ENCODE data around the gene PHYHD1. TPM values are rescaled to one million over a fixed set of nuclear protein-coding genes. Genes with fewer than 3 reads are reported as not detected.

The PHYHD1 gene
- polyA plus RNA-seq, 2 of the 4 experiments (the other 2 are of a cell fraction): not detected

- 88% methylated on average over 9 of the region's 9 CpGs for WGBS (ENCODE audit: missing lambda C conversion rate)
- TF ChIP-seq PBX3 (IDR thresholded peaks at IDR 0.05) (no peak), KDM1A (IDR thresholded peaks at IDR 0.05; ENCODE audit: low read depth) (no peak), POLR2AphosphoS2 (conservative IDR thresholded peaks at IDR 0.05; ENCODE audit: low read length) (no peak), REST (IDR thresholded peaks at IDR 0.05) (no peak), JUN (IDR thresholded peaks at IDR 0.05) (no peak), ZSCAN20 (CRISPR knock-in tag; IDR thresholded peaks at IDR 0.05) (no peak), USF2 (IDR thresholded peaks at IDR 0.05) (no peak), MYC (IDR thresholded peaks at IDR 0.05; ENCODE audit: borderline replicate concordance, low read length) (no peak), RCOR1 (IDR thresholded peaks at IDR 0.05; ENCODE audit: low read depth, low read length) (no peak), KDM5A (IDR thresholded peaks at IDR 0.05) (no peak), BHLHE40 (IDR thresholded peaks at IDR 0.05; ENCODE audit: low read depth, low read length) (no peak), NFE2L2 (conservative IDR thresholded peaks at IDR 0.05; ENCODE audit: low read length) (no peak), CHD4 (IDR thresholded peaks at IDR 0.05; ENCODE audit: borderline replicate concordance) (no peak), TP53 (CRISPR knock-in tag; IDR thresholded peaks at IDR 0.05) (no peak)
- ATAC-seq (peak; percentile 27 to 50; a peak in 4 of 6 replicates), FAIRE-seq (no peak), DNase-seq (ENCODE audit: low read depth in 1 of 2, low spot score in 1 of 2) (no peak)
- Histone ChIP-seq H3K4me2 (no peak overlapping the region), H3K9me3 (no peaks in the 10 kb centered on the region), H3K27ac (no peak overlapping the region), H3K4me1 (no peaks in the 10 kb centered on the region), H3K4me3 (no peak overlapping the region)
- CTCF ChIA-PET: interaction anchor here (0.6 to 5.3 kb wide), 5 partner anchors 11 to 204 kb away, joined by 3 to 47 read pairs (median 4); no protein-coding TSS in a partner anchor
- POLR2A ChIA-PET: no interaction called here
Observed at GRCh38 chr9:128937310-128938165, 16.8 kb downstream of the PHYHD1 start.

GRCh38 chr9:128940271-128940921 is 19.6 kb downstream of the PHYHD1 start:
- no peak; a peak in 1 of 6 replicates for ATAC-seq
- ChIA-PET POLR2A (no interaction called here), CTCF (interaction anchor here (1.0 to 1.7 kb wide), 3 partner anchors 12 to 79 kb away, joined by 3 to 9 read pairs (median 3); no protein-coding TSS in a partner anchor)
- H3K4me2 ChIP-seq: no peak overlapping the region
- no peaks in the 10 kb centered on the region for H3K9me3 ChIP-seq
- TF ChIP-seq FOXS1 (CRISPR knock-in tag; IDR thresholded peaks at IDR 0.05) (no peak), KDM1A (IDR thresholded peaks at IDR 0.05; ENCODE audit: low read depth) (no peak), FOSB (CRISPR knock-in tag; IDR thresholded peaks at IDR 0.05) (no peak), NR3C1 (IDR thresholded peaks at IDR 0.05) (no peak), CBX8 (IDR thresholded peaks at IDR 0.05) (no peak), USF2 (IDR thresholded peaks at IDR 0.05) (no peak), EHMT2 (IDR thresholded peaks at IDR 0.05; ENCODE audit: low read depth) (no peak), E2F6 (IDR thresholded peaks at IDR 0.05; ENCODE audit: borderline replicate concordance, low read depth) (no peak), KDM5A (IDR thresholded peaks at IDR 0.05) (no peak), EP300 (IDR thresholded peaks at IDR 0.05) (no peak)
- WGBS (ENCODE audit: missing lambda C conversion rate): 76% methylated on average over 12 of the region's 15 CpGs
- no peak for DNase-seq (ENCODE audit: low read depth in 1 of 2, low spot score in 1 of 2)
- H3K4me3 ChIP-seq: no peak overlapping the region
- FAIRE-seq: no peak
- H3K4me1 ChIP-seq: no peaks in the 10 kb centered on the region
- no peak overlapping the region for H3K27ac ChIP-seq

Data from A549 (cell line).